ENCODE results near the gene B3GNT7. TPM values are rescaled to one million over a fixed set of nuclear protein-coding genes. Genes with fewer than 3 reads are reported as not detected.

Gene B3GNT7
- total and polyA plus RNA-seq, 2 of the 8 experiments (the other 6 are each of a cell fraction or from before 2014, with no cell fraction given) = 26.4 to 73.1 TPM

- TF ChIP-seq TEAD4 (IDR thresholded peaks at IDR 0.05; ENCODE audit: low read depth, low read length) = no peak
- no peak for TF ChIP-seq SIX5 (IDR thresholded peaks at IDR 0.05; ENCODE audit: low read depth, low read length)
- TF ChIP-seq SUZ12 (IDR thresholded peaks at IDR 0.05; ENCODE audit: low read length) = no peak
Observed at GRCh38 chr2:231387904-231388724, 7.4 kb upstream of the B3GNT7 start (continued).
